Activated T-helper 1 cell treated with Interleukin-2 at 50 U/mL for 16 hours (primary cell): Measurements from ENCODE around the gene ATRNL1.

Experiments
- DNase-seq: peaks from one replicate; pipeline ENCODE4 v3.0.0-alpha.2; 2020; ENCODE audit warnings: low read depth

The ATRNL1 gene

GRCh38 chr10:115951242-115951641 lies 858.1 kb downstream of the ATRNL1 start:
- no peak for DNase-seq

GRCh38 chr10:115953281-115953680 lies 860.1 kb downstream of the ATRNL1 start:
- no peak for DNase-seq

GRCh38 chr10:115953968-115954367 lies 860.8 kb downstream of the ATRNL1 start:
- no peak for DNase-seq

- no peak for DNase-seq
Measured at GRCh38 chr10:115956225-115957011, 863.3 kb downstream of the ATRNL1 start.

- DNase-seq = no peak
Measured at GRCh38 chr10:115957012-115957399, 863.8 kb downstream of the ATRNL1 start.

GRCh38 chr10:115957786-115958442 lies 864.7 kb downstream of the ATRNL1 start:
- DNase-seq = no peak

- no peak for DNase-seq
Measured at GRCh38 chr10:115963848-115964247, 870.7 kb downstream of the ATRNL1 start.

- no peak for DNase-seq
Measured at GRCh38 chr10:115964827-115965226, 871.7 kb downstream of the ATRNL1 start.

GRCh38 chr10:115965376-115965775 lies 872.2 kb downstream of the ATRNL1 start:
- no peak for DNase-seq

- no peak for DNase-seq
Measured at GRCh38 chr10:115968236-115968635, 875.1 kb downstream of the ATRNL1 start.

GRCh38 chr10:115969591-115969990 lies 876.4 kb downstream of the ATRNL1 start:
- DNase-seq = no peak

- DNase-seq = no peak
Measured at GRCh38 chr10:115971921-115972320, 878.8 kb downstream of the ATRNL1 start.

- DNase-seq = no peak
Measured at GRCh38 chr10:115972426-115972825, 879.3 kb downstream of the ATRNL1 start.

GRCh38 chr10:115974351-115974750 lies 881.2 kb downstream of the ATRNL1 start:
- DNase-seq = no peak

- no peak for DNase-seq
Measured at GRCh38 chr10:115974816-115975430, 881.8 kb downstream of the ATRNL1 start.

GRCh38 chr10:115975506-115975905 lies 882.3 kb downstream of the ATRNL1 start:
- no peak for DNase-seq

- DNase-seq = no peak
Measured at GRCh38 chr10:115976342-115976741, 883.2 kb downstream of the ATRNL1 start.

GRCh38 chr10:115977855-115978254 lies 884.7 kb downstream of the ATRNL1 start:
- DNase-seq = no peak

- DNase-seq = no peak
Measured at GRCh38 chr10:115979576-115979975, 886.4 kb downstream of the ATRNL1 start.

GRCh38 chr10:115980470-115980869 lies 887.3 kb downstream of the ATRNL1 start:
- DNase-seq = no peak

GRCh38 chr10:115981081-115981480 lies 887.9 kb downstream of the ATRNL1 start:
- no peak for DNase-seq

- no peak for DNase-seq
Measured at GRCh38 chr10:115982076-115982475, 888.9 kb downstream of the ATRNL1 start.

- DNase-seq = no peak
Measured at GRCh38 chr10:115982526-115982925, 889.4 kb downstream of the ATRNL1 start.
